ENCODE measurements around the gene GTF2I.

GRCh38 chr7:74708569-74709275 lies 51.2 kb downstream of the GTF2I start:
- TF ChIP-seq REST (IDR thresholded peaks at IDR 0.05; ENCODE audit: low read depth, low read length) (no peak), ELK1 (IDR thresholded peaks at IDR 0.05; ENCODE audit: low read depth, low read length) (no peak), STAT1 (conservative IDR thresholded peaks at IDR 0.05) (no peak), CTCF (IDR thresholded peaks at IDR 0.05 in 2 of 3, conservative IDR thresholded peaks at IDR 0.05 in 1 of 3; ENCODE audit: control insufficient read depth in 2 of 3, extremely low read depth in 1 of 3, insufficient read depth in 1 of 3, low read depth in 3 of 3, low read length in 3 of 3) (no peak), EZH2 (IDR thresholded peaks at IDR 0.05; ENCODE audit: borderline replicate concordance, control insufficient read depth, low read depth, low read length) (no peak), GABPA (IDR thresholded peaks at IDR 0.05; ENCODE audit: low read depth) (no peak), EP300 (IDR thresholded peaks at IDR 0.05; ENCODE audit: borderline replicate concordance in 1 of 2, control insufficient read depth in 1 of 2, low read depth in 2 of 2, low read length in 2 of 2) (no peak), CREB1 (IDR thresholded peaks at IDR 0.05; ENCODE audit: low read depth) (no peak), SREBF1 (IDR thresholded peaks at IDR 0.05; ENCODE audit: low read length) (no peak)
